H4 (cell line): Measurements from ENCODE around the gene GCFC2. TPM values are rescaled to one million over a fixed set of nuclear protein-coding genes. Genes with fewer than 3 reads are reported as not detected.
"Not testable (repeated sequence)": the region's sequence is repeated elsewhere in the genome, so short reads cannot be mapped to it uniquely, and the experiment has no call there.

Experiments used
- DNase-seq: peaks from one replicate; pipeline ENCODE4 v3.0.0-alpha.2; 2015; ENCODE audit warnings: low spot score
- total RNA-seq: library from RNA; depleted of rRNA; stranded (reverse); fragments of >200 nt; shearing (Covaris generic); gene quantifications from 2 replicates; pipeline ENCODE4 v1.2.3, GENCODE V29; 2014; rRNA removed

GCFC2 gene
- total RNA-seq = 3.4 and 7.9 TPM in 2 replicates

DNA sequence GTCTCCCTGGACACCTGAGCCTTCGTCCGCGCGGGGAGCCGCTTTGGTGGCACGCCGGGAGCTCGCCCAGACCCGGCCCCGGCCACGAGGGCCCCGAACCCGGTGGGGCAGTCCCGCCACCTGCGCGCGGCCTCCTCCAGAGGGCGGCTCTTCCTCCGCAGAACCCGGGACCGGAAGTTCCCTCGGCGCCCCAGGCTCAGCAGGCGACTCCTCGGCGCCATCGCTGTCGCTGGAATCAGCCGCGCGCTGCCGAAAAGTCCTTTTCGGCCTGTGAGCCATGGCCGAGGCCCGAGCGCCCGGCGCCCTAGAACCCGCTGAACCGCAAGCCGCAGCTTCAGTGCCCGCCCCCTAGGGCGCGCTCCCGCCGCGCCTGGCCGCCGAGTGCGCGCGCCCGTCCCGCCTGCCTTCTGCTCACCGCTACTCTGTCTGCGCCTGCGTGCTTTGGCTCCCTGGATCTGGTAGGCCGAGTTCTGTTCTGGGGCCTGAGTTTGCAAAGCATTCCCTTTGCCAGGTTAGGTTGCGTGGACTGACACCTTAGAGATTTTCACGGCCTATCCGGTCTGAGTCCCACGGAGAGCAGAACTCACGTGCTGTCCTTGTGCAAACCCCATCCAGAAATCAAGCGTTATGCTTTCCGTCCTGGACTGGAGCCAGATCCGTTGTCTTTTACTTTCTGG, at the start of gene GCFC2:
Gene GCFC2 (minus strand): TSS at position 339 of the 677 bp plus-strand sequence. CDS start 60 bp downstream, at position 279.
- DNase-seq = peak; percentile 42

DNA sequence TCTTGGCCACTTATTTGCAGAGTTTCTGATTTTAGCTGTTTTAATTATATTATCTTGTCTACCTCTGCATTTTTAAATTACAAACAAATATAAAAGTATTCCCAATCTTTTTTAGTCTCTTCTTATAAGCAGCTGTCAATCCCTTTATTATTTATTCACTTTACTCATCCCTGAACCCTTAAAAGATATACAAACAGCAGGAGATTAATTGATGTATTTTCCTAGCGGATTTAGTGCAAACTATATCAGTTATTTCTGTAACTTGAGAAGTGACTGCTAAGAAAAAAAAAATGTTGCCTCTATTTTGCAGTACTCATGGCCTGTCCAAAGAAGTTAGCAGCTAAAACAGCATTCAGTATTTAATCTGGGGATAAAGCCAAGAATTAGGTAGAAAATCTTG, 42.1 kb upstream of the GCFC2 start:
- no peak for DNase-seq

DNA sequence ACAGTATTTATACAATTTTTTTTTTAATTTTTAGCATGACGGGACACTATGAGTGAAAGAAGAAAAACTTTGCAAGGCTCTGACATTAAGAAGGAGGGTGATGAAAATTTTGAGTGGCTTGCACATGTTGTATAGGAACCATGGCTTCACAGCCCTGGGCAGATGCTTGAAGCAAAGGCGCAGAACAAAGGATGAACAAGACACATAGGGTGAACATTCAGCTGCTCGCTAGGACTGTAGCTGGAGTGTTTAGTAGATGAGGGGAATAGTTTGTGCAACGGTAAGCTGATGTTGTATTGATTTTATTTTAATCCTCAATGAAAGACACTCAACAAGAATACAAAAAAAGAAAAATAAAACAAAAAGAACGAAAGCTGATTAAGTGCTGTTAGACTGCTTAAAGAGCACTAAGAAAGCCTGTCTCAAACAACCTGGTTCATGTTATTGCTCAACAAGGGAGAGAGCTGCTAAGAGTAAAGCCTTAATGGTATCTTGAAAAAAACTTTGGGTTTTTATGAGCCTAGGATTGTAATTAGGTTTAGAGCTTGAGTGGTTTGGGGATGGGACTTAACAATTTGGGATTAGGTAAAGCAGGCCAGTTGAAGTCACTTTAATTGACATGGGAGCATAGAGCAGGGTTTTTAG, 41.2 kb upstream of the GCFC2 start:
- DNase-seq = no peak

DNA sequence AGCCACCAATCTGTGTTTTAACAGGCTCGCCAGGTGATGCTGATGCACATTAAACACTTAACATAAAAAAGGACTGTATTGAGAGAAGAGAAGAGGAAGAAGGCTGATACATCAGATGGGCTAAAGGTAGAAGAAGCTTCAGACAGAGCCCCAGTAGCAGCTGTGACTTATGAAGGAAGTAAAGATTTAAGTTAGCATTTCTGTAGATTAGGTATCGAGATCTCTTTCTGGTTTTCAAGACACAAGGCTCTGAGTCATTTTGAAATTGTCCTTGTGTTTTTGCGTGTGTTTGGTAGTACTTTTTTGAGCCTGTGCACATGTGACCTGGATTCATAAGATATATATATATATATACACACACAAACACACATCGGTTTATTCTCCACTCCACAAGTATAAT, 40.6 kb upstream of the GCFC2 start:
- no peak for DNase-seq

DNA sequence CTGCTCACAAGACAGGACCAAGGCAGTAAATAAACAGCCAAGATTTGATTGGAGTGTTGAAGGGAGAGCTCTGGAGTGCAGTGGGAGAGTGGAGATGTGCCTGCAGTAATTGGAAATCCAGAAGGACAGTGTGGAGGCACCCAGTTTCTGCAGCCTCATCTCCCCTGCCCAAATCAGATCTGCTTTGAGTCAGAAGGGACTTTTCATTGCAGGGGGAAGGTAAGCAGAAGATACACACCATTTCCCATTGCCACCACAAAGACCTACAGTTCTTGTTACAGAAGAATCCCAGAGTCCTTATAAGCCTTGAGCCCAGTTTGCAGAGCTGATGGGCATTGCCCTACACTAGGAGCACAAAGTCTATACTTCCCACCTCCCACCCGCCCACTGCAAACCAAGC, 27.2 kb upstream of the GCFC2 start:
- no peak for DNase-seq

DNA sequence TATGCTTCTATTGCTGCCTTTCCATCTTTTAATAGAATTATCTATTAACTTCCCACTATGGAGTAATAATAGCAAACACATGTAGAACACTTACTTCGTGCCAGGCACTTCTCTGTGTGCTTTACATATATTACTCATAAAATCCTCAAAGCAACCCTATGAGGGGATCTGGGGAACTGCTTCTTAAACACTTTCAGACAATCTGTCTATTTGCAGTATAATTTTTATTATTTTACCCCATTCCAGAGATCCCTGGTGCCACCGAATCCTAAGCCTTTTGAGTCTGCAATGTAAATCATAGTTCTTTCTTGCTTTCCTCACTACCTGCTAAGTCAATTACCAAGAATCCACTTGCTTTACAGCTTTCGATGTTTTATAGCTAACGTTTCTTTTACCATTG, 25.6 kb upstream of the GCFC2 start:
- no peak for DNase-seq

DNA sequence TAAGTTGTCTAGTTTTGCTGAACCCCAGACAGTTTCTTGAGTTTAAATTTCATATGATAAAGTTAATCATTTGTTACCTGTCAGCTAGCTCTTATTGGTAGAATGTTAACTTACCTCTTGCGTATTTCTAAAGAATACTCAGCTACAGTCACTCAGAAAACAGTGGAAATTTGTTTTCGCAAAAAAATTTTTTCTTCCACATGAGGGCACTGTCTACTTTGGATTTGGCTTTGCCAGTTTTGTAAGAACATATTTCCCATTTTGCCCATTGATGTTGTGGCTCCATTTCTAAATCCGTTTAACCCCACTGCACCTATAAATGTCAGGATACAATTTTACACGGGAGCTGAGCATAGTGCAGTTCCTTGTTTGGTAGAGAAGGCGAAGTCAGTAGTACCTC, 19.1 kb upstream of the GCFC2 start:
- DNase-seq = no peak

DNA sequence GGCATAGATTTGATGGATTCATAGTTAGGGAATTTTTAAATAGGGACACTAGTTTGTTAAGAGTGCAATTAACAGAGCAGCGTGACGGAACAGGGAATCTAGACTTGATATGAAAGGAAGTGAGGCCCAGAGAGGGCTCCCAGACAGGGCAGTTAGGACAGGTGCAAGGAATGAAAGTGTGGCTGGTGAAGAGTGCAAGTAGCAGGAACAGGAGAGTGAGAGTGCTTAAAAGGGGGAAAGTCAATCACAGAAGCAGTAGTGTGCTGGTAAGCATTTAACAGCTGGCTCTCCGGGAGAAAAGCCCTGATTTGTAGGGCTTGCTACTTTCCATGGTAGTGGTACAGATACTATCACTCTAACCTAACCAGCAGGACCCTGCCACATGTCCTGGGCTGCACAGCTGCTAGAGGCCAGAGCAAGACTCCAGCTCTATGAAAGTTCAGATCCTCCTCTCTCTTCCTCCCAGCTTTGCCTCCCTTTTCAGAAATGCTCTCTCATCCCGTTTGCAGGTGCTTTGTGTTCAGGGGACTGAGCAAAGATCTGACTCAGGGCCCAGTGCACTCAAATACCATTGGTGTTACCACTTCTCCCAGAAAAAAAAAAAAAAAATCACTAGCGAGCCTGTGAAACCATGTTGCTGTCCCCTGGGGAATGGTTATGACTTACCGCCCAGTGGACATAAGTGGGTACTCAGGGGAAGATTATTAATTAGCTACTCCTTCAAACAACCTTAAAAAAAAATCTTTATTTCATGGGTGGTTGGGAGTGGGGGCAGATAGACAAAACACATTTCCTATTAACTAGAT, 18.1 kb upstream of the GCFC2 start:
- DNase-seq = no peak

DNA sequence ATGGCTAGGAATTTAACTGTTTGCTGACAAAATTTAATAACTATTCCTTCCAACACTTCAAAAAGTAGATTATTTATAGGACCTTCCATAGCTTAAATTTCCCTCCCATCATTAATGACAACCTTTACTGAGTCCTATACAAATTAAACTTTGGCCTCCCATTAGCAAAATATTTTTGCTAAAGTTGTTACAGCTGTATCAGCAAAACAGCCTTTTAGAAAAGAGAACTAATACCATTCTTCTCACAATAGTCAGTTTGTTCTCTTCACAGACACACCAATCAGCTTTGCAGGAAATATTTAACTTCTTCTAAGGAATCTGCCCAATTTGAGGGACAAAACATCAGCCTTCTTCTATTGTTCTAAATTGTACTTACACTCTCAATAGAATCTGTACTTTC, 12.0 kb upstream of the GCFC2 start:
- DNase-seq = no peak

DNA sequence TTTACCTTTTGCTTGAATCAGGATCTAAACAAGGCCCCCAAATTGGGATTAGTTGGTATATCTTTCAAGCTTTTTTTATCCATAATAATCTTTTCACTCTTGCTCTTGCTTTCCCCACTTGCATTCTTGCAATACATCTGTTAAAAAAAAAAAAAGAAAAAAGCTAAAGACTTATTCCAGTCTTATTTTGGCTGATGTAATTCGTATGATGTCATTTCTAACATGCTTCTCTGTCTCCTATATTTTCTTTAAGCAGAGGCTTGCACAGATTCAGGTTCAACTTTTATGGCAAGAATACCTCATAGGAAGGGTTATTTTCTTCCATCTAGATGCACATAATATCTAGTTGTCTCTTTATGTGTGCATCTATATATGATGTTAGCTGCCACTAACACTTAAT, 9.8 kb upstream of the GCFC2 start:
- DNase-seq = no peak

DNA sequence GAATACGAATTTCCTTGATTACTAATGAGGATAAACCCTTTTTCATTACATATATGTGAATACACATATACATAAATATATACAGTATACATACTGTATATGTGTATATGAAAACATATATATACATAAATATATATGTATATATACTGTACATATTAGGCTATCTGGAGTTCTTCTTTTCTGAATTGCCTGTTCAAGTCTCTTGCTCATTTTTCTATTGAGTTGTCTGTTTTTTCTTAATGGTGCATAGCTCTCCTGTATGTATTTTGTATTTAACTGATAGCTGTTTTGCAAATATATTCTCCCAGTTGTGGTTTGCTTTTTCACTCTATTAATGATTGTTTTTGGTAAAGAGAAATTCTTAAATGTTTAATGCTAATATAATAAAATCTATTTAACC, 8.9 kb upstream of the GCFC2 start:
- DNase-seq = no peak

DNA sequence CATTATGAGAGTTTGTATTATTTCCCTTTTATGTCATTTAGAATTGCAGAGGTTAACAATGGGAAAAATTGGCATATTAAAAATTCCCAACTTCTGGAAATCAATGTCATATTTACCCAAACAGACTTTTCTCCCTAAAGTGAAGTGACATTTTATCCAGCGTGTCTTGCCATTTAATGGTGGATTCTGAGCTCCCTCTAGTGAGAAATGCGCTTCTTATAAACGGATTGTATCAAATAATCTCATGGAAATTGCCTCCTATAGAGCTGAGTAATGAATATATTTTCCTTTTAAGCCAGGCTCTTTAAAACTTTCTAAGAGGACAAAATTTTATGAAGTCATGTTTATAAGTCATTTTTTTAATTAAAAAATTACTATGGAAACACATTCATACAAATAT, 5.7 kb upstream of the GCFC2 start:
- DNase-seq = no peak

DNA sequence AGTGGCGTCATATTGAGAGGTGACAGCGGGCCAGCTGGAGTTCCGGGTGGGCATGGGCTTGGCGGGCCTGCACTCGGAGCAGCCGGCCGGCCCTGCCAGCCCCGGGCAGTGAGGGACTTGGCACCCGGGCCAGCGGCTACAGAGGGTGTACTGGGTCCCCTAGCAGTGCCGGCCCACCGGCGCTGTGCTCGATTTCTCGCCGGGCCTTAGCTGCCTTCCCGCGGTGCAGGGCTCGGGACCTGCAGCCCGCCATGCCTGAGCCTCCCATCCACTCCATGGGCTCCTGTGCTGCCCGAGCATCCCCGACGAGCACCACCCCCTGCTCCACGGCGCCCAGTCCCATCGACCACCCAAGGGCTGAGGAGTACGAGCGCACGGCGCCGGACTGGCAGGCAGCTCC, 875 bp upstream of the GCFC2 start:
- not testable (repeated sequence) for DNase-seq

DNA sequence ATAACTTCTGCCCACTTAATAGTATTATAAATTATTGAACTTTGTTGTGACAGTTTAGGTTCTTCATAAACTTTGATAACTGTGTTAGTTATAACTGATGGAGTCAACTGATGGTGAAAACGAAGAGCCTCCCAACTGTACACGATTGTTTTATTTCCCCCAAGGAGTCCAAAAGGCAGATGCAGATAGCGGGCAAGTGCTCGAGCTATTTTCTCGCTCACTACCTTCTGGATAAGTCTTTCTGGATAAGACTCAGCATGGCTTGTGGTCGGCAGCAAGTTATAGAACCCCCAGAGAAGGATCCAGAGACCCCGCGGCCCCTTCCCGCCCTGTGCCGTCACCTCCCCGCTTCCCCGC, 517 bp downstream of the GCFC2 start:
- no peak for DNase-seq

DNA sequence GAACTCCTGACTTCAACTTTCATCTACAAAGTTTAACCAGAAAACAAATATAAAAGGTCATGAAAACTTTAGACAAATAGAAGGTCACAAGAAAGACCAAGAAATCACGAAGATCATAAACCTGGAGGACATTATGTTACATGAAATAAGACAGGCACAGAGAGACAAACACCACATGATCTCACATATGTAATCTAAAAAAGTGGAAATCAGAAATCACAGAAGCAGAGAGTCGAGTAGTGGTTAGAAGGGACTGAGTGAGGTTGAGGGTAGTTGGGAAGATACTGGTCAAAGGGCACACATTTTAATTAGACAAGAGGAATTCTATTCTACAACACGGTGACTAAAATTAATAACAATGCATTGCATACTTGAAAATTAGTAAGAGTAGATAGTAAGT, 1.4 kb downstream of the GCFC2 start:
- no peak for DNase-seq

DNA sequence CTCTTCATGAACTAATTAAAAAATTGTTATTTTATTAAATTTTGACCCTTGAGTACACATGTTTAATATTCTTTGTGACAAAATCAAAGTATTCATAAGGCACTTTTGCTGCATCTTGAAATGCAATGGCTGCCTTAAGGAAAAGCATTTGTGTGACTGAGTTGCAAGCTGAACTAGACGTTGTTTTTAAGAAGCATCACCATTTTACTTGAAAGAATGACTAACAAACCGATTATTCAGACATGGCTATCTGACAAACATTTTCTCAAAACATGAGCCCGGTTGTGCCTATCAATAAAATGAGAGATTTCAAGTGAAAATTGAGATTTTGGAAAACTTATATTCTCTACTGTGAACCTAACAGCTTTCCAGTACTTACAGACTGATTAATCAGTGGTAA, 2.8 kb downstream of the GCFC2 start:
- no peak for DNase-seq

DNA sequence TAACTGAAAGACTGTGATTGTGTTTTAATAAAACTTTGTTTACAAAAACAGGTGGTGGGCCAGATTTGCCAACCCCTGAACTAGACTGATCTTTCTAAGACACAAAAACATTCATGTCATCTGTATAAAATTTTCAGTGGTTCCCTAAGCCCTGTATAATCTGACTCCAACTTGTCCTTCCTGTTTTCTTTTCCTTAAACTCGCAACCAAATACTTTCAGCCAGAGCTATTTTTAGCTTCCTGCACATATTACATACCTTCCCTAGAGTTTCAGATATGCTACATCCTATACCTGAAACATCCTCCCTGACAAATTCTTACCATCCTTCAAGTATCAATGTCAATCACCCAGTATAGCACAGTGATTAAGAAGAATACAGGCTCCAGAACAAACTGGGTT, 4.8 kb downstream of the GCFC2 start:
- no peak for DNase-seq

DNA sequence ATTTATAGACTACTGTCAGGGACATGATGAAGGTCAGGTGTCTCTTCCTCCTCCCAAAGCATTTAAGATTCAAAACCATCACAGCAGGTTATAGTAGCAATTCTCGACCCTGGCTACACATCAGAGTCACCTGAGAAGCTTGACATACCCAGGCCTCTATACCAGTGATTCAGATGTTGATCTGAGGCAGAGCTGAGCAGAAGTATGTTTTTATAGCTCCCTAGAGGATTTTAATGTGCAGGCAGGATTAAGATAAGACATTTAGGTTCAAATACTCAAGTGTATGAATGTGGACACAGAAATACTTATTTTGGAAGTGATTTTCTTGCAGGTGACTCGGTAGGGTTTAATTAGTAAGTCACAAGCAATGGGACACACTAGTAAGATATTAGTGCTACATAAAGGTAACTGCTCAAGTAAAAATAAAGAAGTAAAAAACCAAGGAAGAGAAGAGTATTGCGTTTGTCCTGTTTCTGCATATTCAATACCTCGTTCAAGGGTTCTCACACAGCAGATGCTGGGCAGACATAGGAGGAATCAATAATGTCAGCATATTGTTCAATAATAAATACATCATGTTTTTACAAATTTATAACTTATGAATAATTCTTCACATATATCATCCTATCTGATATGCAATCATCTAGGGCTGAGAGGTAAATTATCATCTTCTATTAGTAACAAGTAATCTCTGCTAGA, 7.0 kb downstream of the GCFC2 start:
- no peak for DNase-seq

DNA sequence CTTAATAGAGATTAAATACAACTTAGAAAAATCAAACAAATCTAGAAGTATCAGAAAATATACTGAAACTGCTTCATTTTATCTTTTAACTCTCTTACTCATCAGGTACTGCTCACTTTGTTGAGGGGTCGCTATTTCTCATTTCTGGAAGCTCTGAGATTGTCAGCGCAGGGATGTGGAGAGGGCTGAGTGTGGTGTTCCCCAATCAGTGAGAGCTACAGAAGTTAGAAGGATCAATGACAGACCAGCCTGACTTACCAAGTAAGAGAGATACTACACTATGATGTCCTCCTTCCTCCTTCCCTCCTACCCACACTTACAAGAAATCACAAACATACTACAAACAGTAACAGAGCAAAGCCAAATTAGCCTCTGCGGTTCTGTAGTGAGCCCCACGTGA, 8.1 kb downstream of the GCFC2 start:
- DNase-seq = no peak

DNA sequence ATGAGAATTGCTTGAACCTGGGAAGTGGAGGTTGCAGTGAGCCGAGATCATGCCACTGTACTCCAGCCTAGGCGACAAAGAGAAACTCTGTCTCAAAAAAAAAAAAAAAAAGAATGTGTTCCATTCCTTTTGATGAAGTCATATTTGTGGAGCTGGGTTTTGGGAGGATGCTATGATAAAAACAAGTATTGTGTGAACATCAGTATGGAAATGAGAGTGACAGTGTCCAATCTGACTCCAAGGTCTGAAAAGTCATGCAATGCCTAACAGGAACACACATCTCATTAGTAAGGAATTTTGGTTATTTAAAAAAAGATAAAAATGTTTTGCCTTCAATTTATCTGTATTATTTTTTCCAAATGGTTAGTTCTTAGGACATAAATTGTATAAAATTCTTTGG, 11.8 kb downstream of the GCFC2 start:
- DNase-seq = no peak

DNA sequence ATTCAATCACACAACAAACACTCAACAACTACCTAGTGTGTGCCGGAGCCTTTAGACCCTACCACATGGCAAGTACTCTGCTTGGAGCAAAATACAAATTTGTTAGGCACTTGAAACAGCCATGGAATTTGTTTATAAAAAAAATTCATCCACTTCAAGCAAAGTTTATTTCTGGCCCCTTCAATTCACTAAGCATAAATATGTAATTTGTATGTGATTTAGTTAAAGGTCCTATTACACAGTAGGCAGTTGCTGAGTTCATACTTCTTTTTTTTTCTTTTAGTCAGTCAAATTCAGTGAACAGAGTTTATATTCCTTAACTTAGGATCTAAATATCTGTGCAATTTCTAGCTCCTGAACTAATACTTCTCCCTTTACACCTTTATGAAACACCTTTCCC, 22.5 kb downstream of the GCFC2 start:
- no peak for DNase-seq

DNA sequence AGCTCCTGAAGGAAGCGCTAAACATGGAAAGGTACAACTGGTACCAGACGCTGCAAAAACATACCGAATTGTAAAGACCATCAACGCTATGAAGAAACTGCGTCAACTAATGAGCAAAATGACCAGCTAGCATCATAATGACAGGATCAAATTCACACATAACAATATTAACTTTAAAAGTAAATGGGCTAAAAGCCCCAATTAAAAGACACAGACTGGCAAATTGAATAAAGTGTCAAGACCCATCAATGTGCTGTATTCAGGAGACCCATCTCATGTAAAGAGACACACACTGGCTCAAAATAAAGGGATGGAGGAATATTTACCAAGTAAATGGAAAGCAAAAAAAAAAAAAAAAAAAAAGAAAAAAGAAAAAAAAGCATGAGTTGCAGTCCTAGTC, 27.3 kb downstream of the GCFC2 start:
- DNase-seq = not testable (repeated sequence)
